Measurements from ENCODE around the gene C5orf52. TPM values are rescaled to one million over a fixed set of nuclear protein-coding genes. Genes with fewer than 3 reads are reported as not detected.

Gene C5orf52
- total and polyA plus RNA-seq, 2 experiments from 2014 or later: not detected

DNA sequence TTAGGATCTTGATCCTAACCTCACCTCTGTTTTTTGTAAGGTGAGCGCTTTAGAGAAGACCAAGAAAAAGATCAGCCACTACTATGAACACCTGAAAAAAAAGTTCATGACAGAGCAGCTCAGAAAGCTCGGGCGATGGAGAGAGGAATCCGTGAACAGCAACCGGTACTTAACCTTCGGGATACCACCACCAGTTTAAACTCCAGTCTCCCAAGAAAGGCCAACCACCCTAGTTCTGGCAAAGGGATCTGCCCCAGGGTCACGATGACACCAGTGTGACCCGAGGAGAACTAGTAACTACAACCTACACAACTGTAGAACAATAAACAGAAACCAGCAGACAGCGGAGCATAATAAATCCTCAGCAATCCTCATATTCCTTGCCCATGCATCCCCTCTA is 8.5 kb downstream of the C5orf52 start (continued):
- no peak for TF ChIP-seq ZNF462 (CRISPR knock-in tag; IDR thresholded peaks at IDR 0.05)
- TF ChIP-seq NANOG (IDR thresholded peaks at IDR 0.05; ENCODE audit: borderline replicate concordance): no peak
- no peak for TF ChIP-seq STAT1 (IDR thresholded peaks at IDR 0.05; ENCODE audit: unreplicated experiment)
- TF ChIP-seq ZNF331 (CRISPR knock-in tag; IDR thresholded peaks at IDR 0.05; ENCODE audit: low read depth): no peak
- TF ChIP-seq, protein P1, sequence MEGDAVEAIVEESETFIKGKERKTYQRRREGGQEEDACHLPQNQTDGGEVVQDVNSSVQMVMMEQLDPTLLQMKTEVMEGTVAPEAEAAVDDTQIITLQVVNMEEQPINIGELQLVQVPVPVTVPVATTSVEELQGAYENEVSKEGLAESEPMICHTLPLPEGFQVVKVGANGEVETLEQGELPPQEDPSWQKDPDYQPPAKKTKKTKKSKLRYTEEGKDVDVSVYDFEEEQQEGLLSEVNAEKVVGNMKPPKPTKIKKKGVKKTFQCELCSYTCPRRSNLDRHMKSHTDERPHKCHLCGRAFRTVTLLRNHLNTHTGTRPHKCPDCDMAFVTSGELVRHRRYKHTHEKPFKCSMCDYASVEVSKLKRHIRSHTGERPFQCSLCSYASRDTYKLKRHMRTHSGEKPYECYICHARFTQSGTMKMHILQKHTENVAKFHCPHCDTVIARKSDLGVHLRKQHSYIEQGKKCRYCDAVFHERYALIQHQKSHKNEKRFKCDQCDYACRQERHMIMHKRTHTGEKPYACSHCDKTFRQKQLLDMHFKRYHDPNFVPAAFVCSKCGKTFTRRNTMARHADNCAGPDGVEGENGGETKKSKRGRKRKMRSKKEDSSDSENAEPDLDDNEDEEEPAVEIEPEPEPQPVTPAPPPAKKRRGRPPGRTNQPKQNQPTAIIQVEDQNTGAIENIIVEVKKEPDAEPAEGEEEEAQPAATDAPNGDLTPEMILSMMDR (conservative IDR thresholded peaks at IDR 0.05; ENCODE audit: low read depth in 2 of 2): no peak
- TF ChIP-seq ETS1 (IDR thresholded peaks at IDR 0.05): no peak

DNA sequence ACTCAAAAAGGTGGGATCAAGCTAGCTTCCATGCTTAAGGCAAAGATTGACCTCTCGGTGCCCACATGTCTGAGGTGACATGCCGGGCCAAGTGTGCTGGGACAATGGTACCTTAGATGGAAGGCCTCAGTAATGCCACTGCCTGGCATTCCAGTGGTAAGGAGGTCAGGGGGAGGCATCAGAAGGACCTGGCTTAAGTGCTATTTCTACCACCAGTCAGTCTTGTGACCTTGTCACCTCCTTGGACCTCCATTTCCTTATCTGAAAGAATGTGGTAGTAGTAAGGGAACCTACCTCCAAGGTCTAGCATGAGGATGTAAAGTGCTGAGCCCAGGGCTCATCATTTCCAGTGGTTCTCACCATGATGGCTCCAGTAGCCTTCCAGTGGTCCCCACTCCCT is 8.9 kb downstream of the C5orf52 start:
- Histone ChIP-seq H3K27me3 (ENCODE audit: insufficient read depth) (no peaks in the 10 kb centered on the region), H2AFZ (no peak overlapping the region), H3K79me2 (replicated peaks; ENCODE audit: insufficient read depth) (no peaks in the 10 kb centered on the region), H3K4me1 (ENCODE audit: insufficient read depth) (no peaks in the 10 kb centered on the region), H3K4me2 (no peak overlapping the region), H3K9me2 (ENCODE audit: insufficient read depth) (no peaks in the 10 kb centered on the region), H3F3A (replicated peaks; ENCODE audit: low read depth) (no peaks in the 10 kb centered on the region), H3K36me3 (ENCODE audit: insufficient read depth) (no peaks in the 10 kb centered on the region), H4K20me1 (replicated peaks; ENCODE audit: insufficient read depth) (no peaks in the 10 kb centered on the region), H3K27ac (ENCODE audit: low read depth) (no peak overlapping the region), H3K4me3 (no peak overlapping the region)
- DNase-seq (ENCODE audit: low spot score) (no peak), ATAC-seq (no peak)
- Mint-ChIP-seq H3K27ac (no peak overlapping the region), H3K4me1 (no peaks in the 10 kb centered on the region), H3K9me3 (no peaks in the 10 kb centered on the region), H3K4me3 (no peak overlapping the region), H3K36me3 (ENCODE audit: low read depth) (no peaks in the 10 kb centered on the region), H3K27me3 (ENCODE audit: insufficient read depth, low read depth, poor library complexity) (peaks cover 7% of the 10 kb centered on the region)
- TF ChIP-seq CREB1 (CRISPR knock-in tag; IDR thresholded peaks at IDR 0.05; ENCODE audit: low read depth): no peak
- TF ChIP-seq NANOG (IDR thresholded peaks at IDR 0.05; ENCODE audit: borderline replicate concordance): no peak
- TF ChIP-seq, protein P2, sequence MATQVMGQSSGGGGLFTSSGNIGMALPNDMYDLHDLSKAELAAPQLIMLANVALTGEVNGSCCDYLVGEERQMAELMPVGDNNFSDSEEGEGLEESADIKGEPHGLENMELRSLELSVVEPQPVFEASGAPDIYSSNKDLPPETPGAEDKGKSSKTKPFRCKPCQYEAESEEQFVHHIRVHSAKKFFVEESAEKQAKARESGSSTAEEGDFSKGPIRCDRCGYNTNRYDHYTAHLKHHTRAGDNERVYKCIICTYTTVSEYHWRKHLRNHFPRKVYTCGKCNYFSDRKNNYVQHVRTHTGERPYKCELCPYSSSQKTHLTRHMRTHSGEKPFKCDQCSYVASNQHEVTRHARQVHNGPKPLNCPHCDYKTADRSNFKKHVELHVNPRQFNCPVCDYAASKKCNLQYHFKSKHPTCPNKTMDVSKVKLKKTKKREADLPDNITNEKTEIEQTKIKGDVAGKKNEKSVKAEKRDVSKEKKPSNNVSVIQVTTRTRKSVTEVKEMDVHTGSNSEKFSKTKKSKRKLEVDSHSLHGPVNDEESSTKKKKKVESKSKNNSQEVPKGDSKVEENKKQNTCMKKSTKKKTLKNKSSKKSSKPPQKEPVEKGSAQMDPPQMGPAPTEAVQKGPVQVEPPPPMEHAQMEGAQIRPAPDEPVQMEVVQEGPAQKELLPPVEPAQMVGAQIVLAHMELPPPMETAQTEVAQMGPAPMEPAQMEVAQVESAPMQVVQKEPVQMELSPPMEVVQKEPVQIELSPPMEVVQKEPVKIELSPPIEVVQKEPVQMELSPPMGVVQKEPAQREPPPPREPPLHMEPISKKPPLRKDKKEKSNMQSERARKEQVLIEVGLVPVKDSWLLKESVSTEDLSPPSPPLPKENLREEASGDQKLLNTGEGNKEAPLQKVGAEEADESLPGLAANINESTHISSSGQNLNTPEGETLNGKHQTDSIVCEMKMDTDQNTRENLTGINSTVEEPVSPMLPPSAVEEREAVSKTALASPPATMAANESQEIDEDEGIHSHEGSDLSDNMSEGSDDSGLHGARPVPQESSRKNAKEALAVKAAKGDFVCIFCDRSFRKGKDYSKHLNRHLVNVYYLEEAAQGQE (IDR thresholded peaks at IDR 0.05; ENCODE audit: unreplicated experiment): no peak
- no peak for TF ChIP-seq EZH2phosphoT487 (IDR thresholded peaks at IDR 0.05; ENCODE audit: unreplicated experiment)
- TF ChIP-seq, protein P1 (conservative IDR thresholded peaks at IDR 0.05; ENCODE audit: low read depth in 2 of 2): no peak
- TF ChIP-seq ZNF331 (CRISPR knock-in tag; IDR thresholded peaks at IDR 0.05; ENCODE audit: low read depth): no peak

All from GM23338 (cell line).